ENCODE results near the gene ARSA.
A peak's percentile ranks its signal among the peaks of the same experiment; 100 is the strongest.

ARSA gene

GRCh38 chr22:50577987-50578775 lies 49.8 kb downstream of the ARSA start, which contains the start of gene CPT1B:
TSS of gene CPT1B (minus strand) at chr22:50578427. CDS start at chr22:50577915, 512 bp downstream.
- no peak within 1 kb of the TSS for H3K27ac ChIP-seq
- no peak for DNase-seq (ENCODE audit: low spot score)
- no peak for TF ChIP-seq CTCF (IDR thresholded peaks at IDR 0.05)
- H3K4me3 ChIP-seq, result peak within 1 kb of the TSS; percentile 46

GRCh38 chr22:50577697-50577986 lies 50.3 kb downstream of the ARSA start:
- TF ChIP-seq CTCF (IDR thresholded peaks at IDR 0.05), result no peak
- no peak for DNase-seq (ENCODE audit: low spot score)
- H3K4me3 ChIP-seq, result no peak overlapping the region
- no peak overlapping the region for H3K27ac ChIP-seq

- no peak overlapping the region for H3K27ac ChIP-seq
- H3K4me3 ChIP-seq, result no peak overlapping the region
- TF ChIP-seq CTCF (IDR thresholded peaks at IDR 0.05), result no peak
- DNase-seq (ENCODE audit: low spot score), result no peak
Measured at GRCh38 chr22:50576806-50577696, 50.9 kb downstream of the ARSA start.

- no peak overlapping the region for H3K4me3 ChIP-seq
- no peak overlapping the region for H3K27ac ChIP-seq
- DNase-seq (ENCODE audit: low spot score), result no peak
- no peak for TF ChIP-seq CTCF (IDR thresholded peaks at IDR 0.05)
Measured at GRCh38 chr22:50576070-50576469, 51.9 kb downstream of the ARSA start.

- Histone ChIP-seq H3K4me3 (no peak overlapping the region), H3K27ac (no peak overlapping the region)
- TF ChIP-seq CTCF (IDR thresholded peaks at IDR 0.05), result no peak
- no peak for DNase-seq (ENCODE audit: low spot score)
Measured at GRCh38 chr22:50575426-50575941, 52.5 kb downstream of the ARSA start.
